Adipose tissue (tissue), 3 donors: ENCODE data around the gene TSPAN7. TPM values are rescaled to one million over a fixed set of nuclear protein-coding genes. Genes with fewer than 3 reads are reported as not detected.

Experiments
- H3K27ac ChIP-seq: one replicate; pipeline ENCODE4 v1.5.1; 2013; ENCODE audit warnings: low read depth, low read length
- WGBS, 3 donors: extraction: QIAGEN DNeasy Blood & Tissue Kit; methylation state at CpG; one replicate each; pipeline ENCODE4 v1.1.7; 2013; 5-methylcytosine and 5-hydroxymethylcytosine counted together
- polyA plus RNA-seq, 3 donors: library from polyadenylated mRNA; stranded (reverse); fragments of 200-250 nt; gene quantifications; one replicate each; pipeline ENCODE4 v1.2.3, GENCODE V29; 2013
- donor health status: healthy with polysubstance abuse.
- donor health status: Bipolar disorder and iron deficiency.
- donor health status: healthy.

Gene TSPAN7
- polyA plus RNA-seq, 3 donors: 13.4 to 54.8 (median 29.6) TPM

DNA sequence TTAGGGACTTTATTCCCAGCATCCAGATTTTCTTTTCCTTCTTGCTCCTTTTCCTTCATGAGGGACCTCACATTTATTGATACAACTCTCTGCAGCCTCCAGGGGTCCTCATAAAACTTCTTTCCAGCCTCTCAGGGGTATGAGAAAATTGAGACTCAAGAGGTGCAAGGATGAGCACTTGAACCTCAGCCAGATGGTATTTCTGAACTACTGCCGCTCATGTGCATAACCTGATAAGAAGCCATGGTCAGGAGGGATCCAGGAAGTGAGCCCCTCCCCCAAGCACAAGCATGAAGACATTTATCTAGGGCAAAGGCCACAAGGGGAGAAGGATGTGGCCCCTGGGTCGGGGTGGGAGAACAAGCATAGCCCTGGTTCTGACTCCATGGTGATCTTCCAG lies 73.3 kb downstream of the TSPAN7 start:
- 41 to 62% (median 55%) methylated on average over 2 of the region's 2 CpGs for WGBS, 3 donors
- no peak overlapping the region for H3K27ac ChIP-seq

DNA sequence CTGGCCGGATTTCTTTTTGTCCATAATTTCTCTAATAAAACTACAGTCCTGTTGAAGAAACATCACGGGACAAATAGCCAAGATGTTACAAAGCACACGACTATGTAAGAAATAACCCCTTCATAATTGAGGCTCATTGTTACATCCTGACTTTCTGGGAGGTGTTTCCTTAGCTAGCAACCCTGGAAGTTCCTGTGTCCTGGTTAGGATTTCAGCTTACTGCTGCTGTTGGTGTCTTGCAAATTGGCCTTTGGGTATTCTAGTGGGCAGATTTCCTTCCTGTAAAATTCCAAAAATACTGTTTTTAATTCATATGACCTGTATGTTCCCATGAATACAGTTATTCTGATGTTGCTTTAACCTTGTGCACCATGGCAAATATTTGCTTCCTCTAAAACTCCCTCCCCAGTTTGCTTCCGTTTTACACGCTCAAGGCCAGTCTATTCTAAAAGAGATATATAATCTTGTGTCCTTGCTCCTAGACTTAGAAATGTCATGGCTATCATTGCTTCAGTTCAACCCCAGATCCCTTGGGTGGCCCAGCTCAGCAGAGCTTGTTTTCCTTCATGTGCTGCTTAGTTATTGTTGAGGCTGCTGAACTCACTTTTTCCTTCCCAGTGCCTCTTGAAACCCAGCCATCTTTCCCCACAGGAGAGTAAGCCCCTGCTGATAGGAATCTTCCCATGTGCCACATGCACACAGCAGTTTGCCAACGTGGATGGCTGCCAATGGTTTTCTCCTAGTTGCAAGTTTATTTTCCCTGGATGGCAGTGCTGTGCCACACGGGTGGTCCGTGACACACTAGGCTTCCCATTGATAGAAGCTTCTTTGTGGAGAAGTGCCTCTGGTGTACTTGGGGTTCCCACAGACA lies 75.8 kb downstream of the TSPAN7 start:
- H3K27ac ChIP-seq: no peak overlapping the region
- 40 to 57% (median 56%) methylated on average over 8 of the region's 8 CpGs for WGBS, 3 donors

DNA sequence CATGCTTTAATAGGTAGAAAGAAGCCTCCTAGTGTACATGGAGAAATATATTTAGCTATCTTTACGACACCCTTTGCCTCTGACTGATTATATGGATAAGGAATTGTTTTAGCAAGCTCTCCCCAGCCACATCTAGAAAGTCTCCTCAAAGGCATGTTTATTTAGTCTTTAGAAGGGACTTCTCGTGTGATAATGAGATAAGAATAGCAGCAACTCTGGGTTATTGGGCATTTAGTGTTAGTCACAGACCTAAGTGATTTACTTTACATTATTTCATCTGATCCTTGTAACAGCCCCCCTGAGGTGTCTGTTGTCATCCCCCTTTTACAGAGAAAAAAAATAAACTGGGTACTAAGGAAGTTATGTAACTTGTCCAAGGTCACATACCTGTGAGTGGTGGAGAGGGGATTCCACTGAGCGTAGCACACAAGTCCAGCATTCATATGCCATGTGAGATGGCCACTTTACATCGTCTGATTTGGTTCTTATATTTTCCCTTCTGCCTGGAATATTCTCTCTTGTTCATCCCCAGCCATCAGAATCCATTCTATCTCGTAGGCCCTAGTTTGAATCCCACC lies 77.7 kb downstream of the TSPAN7 start:
- H3K27ac ChIP-seq: no peak overlapping the region
- WGBS, 3 donors: 64 to 89% (median 73%) methylated on average over 5 of the region's 5 CpGs

DNA sequence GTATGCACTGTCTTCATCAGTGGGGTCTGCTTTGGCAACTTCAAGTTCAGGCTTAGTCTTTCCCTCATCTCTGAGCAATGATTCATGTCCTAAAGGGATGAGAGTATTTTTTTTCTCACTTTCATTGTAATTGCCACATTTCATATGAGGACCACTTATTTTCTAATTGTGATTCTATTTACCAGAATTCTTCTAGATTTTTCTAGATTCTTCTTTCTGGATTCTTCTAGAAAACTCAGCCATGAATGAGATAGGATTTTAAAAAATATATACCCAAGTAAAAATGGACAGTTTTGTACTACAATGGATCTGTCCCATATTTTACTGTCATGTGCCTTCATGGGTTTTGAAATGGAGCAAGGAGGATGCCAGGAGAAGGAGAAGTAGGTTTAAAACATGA lies 78.4 kb downstream of the TSPAN7 start:
- no peak overlapping the region for H3K27ac ChIP-seq

DNA sequence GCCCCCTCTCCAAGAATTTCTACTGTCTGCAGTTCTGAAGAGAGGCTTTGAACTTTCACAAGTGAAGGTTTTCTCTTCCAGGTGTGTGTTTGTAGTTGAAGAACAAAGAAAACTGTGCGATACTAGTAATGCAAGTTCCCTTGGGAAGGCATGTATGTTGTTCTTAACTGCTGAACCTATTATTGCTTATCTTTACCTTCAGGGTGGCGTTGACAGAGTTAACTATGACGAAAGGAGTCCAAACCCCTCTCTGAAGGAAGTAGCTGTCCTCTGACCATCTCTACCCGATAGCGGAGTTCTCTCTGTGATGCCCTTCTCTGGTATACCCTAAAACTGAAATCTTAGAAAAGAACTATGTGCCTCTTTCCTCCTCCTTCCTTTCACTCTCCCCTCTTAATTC lies 79.9 kb downstream of the TSPAN7 start:
- no peak overlapping the region for H3K27ac ChIP-seq
- WGBS, 3 donors: 44 to 77% (median 55%) methylated on average over 5 of the region's 5 CpGs

DNA sequence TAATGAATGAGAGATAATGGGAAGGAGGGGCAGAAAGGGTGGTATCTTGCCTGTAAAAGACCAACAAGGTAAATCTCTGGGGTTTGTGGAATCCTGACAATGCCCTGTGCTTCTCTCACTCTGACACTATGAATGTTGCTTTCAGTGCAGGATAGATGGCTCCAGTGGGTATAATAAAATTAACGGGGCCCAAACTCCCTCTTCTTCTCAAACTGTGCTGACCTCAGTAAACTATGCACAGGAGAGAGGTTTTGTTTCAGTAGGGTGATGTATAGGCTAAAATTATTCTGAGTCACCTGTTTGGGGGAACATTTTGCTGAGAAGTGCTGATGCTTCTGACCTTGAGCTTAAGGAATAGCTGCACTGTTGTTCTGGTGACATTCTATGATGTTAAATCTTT lies 82.6 kb downstream of the TSPAN7 start:
- no peak overlapping the region for H3K27ac ChIP-seq
- WGBS, 3 donors: 73 to 87% (median 80%) methylated on average over 1 of the region's 1 CpG

DNA sequence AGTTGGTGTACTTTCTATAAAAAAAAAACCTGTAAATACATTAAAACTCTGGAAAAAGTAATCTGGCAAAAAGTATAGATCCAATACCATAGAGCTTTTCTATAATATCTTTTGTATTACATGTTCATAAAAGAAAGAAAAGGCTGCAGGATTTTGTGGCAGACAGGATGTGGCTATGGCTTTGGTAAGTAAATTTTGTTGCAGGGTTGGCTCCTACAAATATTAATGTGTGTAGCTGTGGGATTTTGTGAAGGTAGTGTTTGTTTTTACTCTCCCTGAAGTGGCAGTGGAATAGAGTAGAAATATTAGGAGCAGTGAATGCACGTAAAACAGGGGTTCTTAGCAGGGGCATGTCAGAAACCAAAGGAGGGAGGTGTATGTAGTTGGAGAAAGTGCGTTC lies 84.8 kb downstream of the TSPAN7 start:
- 73 to 93% (median 87%) methylated on average over 2 of the region's 2 CpGs for WGBS, 3 donors
- H3K27ac ChIP-seq: no peak overlapping the region

DNA sequence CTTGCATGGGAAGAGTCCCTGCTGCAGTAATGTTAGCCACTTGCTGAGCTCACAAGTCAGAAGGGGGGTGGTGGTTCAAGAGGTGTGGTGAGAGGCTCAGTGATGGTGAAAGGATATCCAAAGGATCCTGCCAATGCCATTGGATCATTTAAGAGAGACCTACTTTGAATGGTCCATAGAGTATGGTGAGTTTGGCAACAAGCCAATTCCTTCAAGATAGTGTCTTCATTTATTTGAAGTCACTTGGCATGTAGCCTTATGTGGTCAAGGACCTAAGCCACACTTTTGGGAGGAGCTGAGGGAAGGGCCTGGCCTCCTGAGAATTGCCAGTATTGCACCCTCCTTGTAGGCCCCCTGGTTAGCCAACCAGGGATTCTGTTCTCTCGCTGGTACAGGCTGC lies 87.9 kb downstream of the TSPAN7 start:
- 56 to 100% (median 68%) methylated on average over 1 of the region's 1 CpG for WGBS, 3 donors
- no peak overlapping the region for H3K27ac ChIP-seq

DNA sequence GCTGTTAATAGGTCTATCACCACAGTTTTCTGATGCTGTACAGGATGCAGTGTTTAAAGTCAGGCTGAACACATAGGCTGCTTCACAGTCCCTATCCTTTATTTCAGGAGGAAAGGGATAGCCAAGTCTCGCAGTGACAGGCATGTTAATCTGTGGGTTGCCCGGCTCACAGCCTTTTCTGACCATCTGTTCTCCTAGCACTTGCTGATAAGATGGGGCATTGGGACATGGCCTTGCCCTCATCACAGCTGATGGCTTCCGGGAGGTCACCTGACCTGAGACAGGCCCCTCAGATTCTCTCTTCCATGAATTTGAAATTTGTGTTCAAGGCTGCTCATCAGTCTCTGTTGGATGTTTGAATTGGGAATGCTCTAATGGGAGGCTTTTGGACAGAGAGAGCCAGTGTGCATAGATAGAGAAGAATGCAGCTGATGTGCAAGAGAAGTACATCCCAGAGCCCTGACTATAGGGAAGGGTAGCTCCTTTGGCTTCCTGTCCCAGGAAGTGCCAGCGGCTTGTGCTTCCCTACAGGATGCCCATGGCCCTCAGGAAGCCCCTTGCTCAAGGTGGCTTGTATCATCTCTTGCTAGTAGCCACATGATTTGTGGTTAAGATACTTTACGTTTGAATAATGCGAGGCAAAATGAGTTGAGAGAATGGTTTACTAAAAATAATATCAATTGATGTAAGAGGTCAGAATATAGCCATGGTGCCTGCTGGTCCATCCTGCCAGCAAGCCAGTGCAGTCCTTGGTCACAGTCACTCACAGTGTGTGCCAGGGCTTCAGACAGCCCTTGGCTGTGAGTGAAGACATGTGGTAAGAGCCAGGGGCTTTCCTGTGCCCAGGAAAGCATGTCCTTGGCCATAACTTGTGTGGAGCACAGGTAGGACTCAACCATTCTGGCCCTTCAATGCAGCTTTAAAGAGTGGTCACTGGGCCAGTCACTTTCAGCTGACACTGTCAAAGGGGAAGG lies 88.6 kb downstream of the TSPAN7 start:
- H3K27ac ChIP-seq: no peak overlapping the region
- WGBS, 3 donors: 64 to 73% (median 70%) methylated on average over 6 of the region's 6 CpGs

DNA sequence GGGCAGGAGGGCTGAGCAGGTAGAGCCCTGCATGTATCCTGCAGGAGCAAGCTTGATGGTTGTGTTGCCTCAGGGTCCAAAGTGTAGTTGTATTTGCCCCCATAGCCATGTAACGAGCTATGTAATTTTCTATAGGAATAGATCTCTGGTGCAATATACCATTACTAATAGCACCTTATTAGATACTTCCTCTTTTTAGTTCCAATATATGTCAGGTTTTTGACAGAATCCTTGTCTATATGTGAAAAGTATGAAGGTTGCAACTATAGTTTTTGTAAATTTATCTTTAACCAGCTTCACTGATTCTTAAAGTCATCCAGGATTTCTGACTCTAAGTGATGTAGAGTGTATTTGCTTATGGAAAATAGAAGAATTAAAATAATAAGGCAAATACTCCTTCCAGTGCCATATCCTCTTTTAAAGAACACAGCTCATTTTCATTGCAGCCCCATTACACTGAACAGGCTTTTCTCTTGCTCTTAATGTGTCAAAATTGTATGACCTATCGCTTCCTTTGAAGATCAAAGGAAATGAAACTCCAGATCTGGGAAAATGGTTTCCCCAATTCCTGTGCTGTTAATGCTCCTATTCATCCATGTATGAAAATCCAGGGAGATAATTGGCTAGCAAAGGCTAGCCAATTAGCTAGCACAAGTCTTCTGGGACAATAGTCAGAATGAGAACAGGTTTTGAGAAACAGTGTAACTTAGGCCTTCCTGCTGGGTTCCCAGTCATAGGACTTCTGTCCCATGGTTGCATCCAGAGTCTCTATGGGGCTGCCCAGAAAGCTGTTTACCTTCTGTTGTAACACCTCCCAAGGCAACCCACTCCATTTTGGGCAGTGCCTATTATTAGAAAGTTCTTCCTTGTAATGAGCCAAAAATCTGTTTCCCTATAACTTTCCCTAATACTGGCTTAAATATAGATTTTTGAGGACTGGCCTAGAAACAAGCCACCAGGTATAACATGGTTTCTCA lies 90.6 kb downstream of the TSPAN7 start:
- 68 to 96% (median 79%) methylated on average over 2 of the region's 2 CpGs for WGBS, 3 donors
- no peak overlapping the region for H3K27ac ChIP-seq

DNA sequence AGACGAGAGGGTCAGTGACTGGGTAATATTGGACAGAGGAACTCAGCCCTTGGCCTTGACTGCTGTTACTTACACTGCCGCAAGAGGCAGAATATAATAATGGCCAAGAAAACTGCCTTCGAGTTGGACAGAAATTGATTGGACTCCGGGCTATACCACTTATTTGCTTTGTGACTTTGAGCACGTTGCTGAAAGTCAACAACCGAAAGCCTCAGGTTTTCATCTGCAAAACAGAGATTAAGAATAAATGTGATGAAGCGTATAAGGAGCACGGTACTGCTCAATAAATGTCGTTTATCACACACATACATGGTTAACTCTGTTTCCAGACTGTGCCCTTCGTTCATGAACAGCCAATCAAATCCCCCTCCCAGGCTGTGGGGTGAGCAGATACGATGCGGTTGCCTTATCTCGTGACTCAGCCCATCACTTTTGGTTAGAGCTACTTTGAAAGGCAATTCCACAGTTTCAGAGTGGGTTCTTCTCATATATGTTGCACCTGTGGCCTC lies 91.6 kb downstream of the TSPAN7 start:
- H3K27ac ChIP-seq: no peak overlapping the region
- WGBS, 3 donors: 72 to 89% (median 83%) methylated on average over 13 of the region's 13 CpGs

DNA sequence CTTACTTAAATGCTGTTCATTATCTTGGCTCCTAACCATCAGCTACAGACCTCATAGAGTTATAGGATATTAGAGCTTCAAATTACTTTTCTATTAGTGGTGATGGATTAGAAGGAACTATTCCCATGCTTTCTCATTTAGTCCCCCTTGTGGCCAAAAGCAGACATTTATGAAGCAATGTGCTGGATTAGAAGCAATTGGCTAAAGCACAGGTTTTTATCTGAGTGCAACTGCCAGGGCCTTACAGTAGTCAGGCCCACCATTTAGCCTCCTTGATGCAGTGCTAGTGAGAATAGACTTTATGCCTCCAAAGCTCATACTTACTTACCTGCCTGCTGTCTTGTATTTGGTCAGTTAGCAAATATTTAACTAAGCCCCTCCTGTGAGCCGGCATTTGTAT lies 93.0 kb downstream of the TSPAN7 start:
- H3K27ac ChIP-seq: no peak overlapping the region
- 38 to 100% (median 82%) methylated on average over 1 of the region's 1 CpG for WGBS, 3 donors

DNA sequence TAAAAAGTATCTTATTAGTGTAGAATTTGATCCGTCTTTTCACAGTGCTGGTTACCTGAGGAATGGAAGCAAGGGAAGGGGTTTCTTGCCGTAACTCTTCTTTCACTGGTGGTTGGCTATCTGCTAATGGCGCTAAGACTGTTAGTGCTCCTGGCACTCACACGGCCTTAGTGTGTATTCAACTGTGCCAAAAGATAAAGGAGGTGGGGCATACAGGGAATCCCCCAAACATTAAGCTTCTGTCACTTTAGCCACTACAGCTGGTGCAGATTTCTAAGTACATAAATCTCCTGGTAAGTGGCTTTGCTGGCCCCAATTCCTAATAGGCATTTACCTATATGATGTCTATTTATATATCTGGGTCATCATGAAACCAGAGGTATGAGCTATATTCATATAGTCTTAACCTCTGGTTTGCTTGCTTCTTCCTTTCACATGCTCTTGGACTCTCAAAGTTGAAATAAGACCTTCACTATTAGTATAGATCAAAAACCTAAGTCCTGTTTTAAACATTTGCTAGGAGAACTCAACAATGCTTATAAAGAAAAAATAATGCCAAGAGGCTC lies 95.1 kb downstream of the TSPAN7 start:
- H3K27ac ChIP-seq: no peak overlapping the region
- 54 to 88% (median 65%) methylated on average over 4 of the region's 4 CpGs for WGBS, 3 donors

DNA sequence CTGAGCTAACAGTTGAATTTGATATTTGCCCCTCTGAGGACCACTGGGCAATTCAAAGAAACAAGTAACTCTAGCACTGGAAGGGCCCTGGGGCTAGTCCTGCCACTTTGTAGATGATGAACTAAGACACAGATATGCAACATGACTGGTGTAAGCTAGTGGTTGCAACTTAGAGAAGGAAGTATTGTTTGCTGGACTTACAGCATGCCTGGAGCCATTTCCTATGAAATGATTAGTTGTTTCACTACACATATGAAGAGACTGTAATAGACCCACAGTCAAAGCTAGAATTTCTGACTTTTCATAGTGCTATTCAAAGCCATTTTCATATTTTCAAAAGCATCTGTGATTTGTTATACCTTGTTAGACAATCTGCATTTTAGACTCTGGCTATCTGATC lies 96.2 kb downstream of the TSPAN7 start:
- no peak overlapping the region for H3K27ac ChIP-seq

DNA sequence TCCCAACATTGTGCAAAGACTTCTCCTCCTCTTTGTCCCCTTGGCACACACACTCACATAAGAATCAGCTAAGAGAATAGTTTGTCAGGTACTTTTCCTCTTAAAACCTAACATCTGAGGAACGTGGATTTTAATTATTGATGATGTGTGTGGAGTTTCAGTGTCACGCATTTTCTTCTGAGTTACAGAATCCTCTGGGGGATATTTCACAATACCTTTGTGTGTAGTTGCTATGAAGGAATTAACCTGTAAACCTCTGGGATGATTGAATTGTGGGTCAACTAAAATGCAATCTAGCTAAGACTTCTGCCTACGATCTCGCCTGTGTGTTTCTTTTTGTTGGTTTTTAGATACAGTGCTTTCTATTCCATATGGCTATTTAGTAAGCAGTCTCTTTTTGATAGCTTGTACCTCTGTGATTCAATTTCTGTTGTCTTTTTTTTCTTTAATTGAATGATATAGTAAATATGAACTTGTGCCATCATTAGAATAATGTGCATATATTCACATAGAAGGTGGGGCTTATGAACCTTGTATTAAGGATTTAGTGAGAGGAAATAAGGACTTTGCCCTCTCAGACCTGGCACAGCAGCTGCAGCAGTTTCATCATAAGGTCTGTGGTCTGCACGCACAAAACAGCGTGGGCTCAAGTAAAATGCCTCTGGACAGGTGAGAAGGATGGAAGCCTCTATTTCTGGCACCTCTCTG lies 99.2 kb downstream of the TSPAN7 start:
- 34 to 53% (median 52%) methylated on average over 6 of the region's 6 CpGs for WGBS, 3 donors
- H3K27ac ChIP-seq: no peak overlapping the region

DNA sequence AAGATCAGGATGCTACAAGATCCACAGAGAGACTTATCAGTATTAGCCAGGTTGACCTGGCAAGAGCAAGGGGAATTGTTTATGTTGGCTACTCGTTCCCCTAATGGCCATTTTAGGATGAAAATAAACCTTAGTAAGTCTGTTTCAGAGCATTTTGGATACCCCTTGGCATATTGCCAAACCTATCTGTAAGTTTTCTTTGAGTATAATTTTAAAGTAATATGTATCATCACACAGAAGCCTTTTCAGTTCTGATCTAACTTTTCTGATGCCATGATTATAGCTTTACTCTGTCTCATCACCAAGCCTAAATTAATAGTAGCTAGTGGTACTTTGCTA lies 99.7 kb downstream of the TSPAN7 start:
- no peak overlapping the region for H3K27ac ChIP-seq
- 12 to 42% (median 34%) methylated on average over 1 of the region's 1 CpG for WGBS, 3 donors

DNA sequence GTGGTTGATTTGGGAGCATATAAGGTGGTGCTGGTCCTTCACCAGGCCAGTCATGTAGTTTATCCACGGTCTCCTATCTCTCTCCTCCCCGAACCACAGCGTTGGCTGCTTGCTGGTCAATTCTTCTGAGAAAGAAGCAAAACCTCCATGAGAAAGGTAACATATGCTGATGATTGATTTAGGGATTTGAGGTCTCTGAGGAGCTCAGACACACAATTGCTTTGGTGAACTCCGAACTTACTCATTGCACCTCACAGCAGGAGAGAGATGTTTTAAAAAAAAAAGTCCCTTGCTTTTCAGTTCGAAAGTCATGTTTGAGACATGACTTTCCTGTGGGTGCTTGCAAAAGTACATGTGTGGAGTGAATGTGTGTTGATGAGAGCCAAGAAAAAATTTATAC lies 100.2 kb downstream of the TSPAN7 start:
- 55 to 93% (median 65%) methylated on average over 5 of the region's 5 CpGs for WGBS, 3 donors

More for the DNA sequence above, 100.2 kb downstream of the TSPAN7 start:
- no peak overlapping the region for H3K27ac ChIP-seq
